ENCODE measurements around the gene E2F3. TPM values are rescaled to one million over a fixed set of nuclear protein-coding genes. Genes with fewer than 3 reads are reported as not detected.

The E2F3 gene
- total RNA-seq, 4 donors from 2014 or later = 5.8 to 10.7 (median 9.1) TPM

GRCh38 chr6:20440296-20440695 lies 38.6 kb downstream of the E2F3 start:
- ATAC-seq (ENCODE audit: low FRiP score) = no peak
- no peak for DNase-seq (ENCODE audit: low spot score)
- no peak for TF ChIP-seq CTCF (IDR thresholded peaks at IDR 0.05)

GRCh38 chr6:20441236-20441635 lies 39.6 kb downstream of the E2F3 start:
- ATAC-seq (ENCODE audit: low FRiP score) = no peak
- no peak for TF ChIP-seq CTCF (IDR thresholded peaks at IDR 0.05)

GRCh38 chr6:20441921-20442320 lies 40.2 kb downstream of the E2F3 start:
- DNase-seq (ENCODE audit: low spot score) (no peak), ATAC-seq (ENCODE audit: low FRiP score) (no peak)
- TF ChIP-seq CTCF (IDR thresholded peaks at IDR 0.05) = no peak

More at GRCh38 chr6:20441236-20441635, 39.6 kb downstream of the E2F3 start:
- no peak for DNase-seq (ENCODE audit: low spot score)

- no peak for ATAC-seq (ENCODE audit: low FRiP score)
- no peak for DNase-seq (ENCODE audit: low spot score)
- TF ChIP-seq CTCF (IDR thresholded peaks at IDR 0.05) = no peak
These were observed 43.1 kb downstream of the E2F3 start for GRCh38 chr6:20444786-20445271.

- no peak for DNase-seq (ENCODE audit: low spot score)
- no peak for TF ChIP-seq CTCF (IDR thresholded peaks at IDR 0.05)
These were observed 45.5 kb downstream of the E2F3 start for GRCh38 chr6:20447157-20447556.

GRCh38 chr6:20447581-20448132 lies 46.0 kb downstream of the E2F3 start:
- no peak for DNase-seq (ENCODE audit: low spot score)
- ATAC-seq (ENCODE audit: low FRiP score) = no peak
- TF ChIP-seq CTCF (IDR thresholded peaks at IDR 0.05) = no peak

More at GRCh38 chr6:20447157-20447556, 45.5 kb downstream of the E2F3 start:
- no peak for ATAC-seq (ENCODE audit: low FRiP score)

- DNase-seq (ENCODE audit: low spot score) (no peak), ATAC-seq (ENCODE audit: low FRiP score) (no peak)
- TF ChIP-seq CTCF (IDR thresholded peaks at IDR 0.05) = no peak
These were observed 47.1 kb downstream of the E2F3 start for GRCh38 chr6:20448828-20449227.

All from omental fat pad (tissue), 4 donors.